Left renal cortex interstitium (tissue), 4 donors: ENCODE results near the gene RBPJL. TPM values are rescaled to one million over a fixed set of nuclear protein-coding genes. Genes with fewer than 3 reads are reported as not detected.
A peak's percentile ranks its signal among the peaks of the same experiment; 100 is the strongest.

Experiments
- DNase-seq, 4 donors: peaks; one replicate each; pipeline ENCODE4 v3.0.0-alpha.2; 2013; ENCODE audit warnings: low read depth in 4 of 4, low spot score in 2 of 4, missing footprints in 1 of 4
- polyA plus RNA-seq, 4 donors: library from polyadenylated mRNA; unstranded; fragments of 120-200 nt; gene quantifications; one replicate each; pipeline ENCODE4 v1.2.1, GENCODE V29; 2013; ENCODE audit not compliant: insufficient read length in 4 of 4

The RBPJL gene
- not detected for polyA plus RNA-seq

- DNase-seq = no peak
Observed at GRCh38 chr20:45306431-45306982, at the start of gene RBPJL. Gene RBPJL, plus strand, starts transcription at chr20:45306840. Its CDS starts 83 bp downstream, at chr20:45306923.

- DNase-seq = no peak
Observed at GRCh38 chr20:45257161-45257560, 49.5 kb upstream of the RBPJL start.

GRCh38 chr20:45257711-45258110, 48.9 kb upstream of the RBPJL start:
- DNase-seq = no peak

GRCh38 chr20:45258259-45258658, 48.4 kb upstream of the RBPJL start:
- DNase-seq = no peak

GRCh38 chr20:45258664-45259063, 48.0 kb upstream of the RBPJL start:
- DNase-seq = no peak

- no peak for DNase-seq
Observed at GRCh38 chr20:45263556-45264266, 42.9 kb upstream of the RBPJL start.

- DNase-seq = peak in 2 of 4 donors; percentile 11 to 20
Observed at GRCh38 chr20:45266977-45267376, 39.7 kb upstream of the RBPJL start.

GRCh38 chr20:45268531-45268930, 38.1 kb upstream of the RBPJL start:
- no peak for DNase-seq

GRCh38 chr20:45269056-45269455, 37.6 kb upstream of the RBPJL start:
- DNase-seq = no peak

GRCh38 chr20:45269754-45270270, 36.8 kb upstream of the RBPJL start:
- no peak for DNase-seq

- no peak for DNase-seq
Observed at GRCh38 chr20:45275338-45275737, 31.3 kb upstream of the RBPJL start.

GRCh38 chr20:45279992-45280391, 26.6 kb upstream of the RBPJL start:
- DNase-seq = no peak

- DNase-seq = no peak
Observed at GRCh38 chr20:45282700-45283550, 23.7 kb upstream of the RBPJL start.

- no peak for DNase-seq
Observed at GRCh38 chr20:45283551-45284057, 23.0 kb upstream of the RBPJL start.

- no peak for DNase-seq
Observed at GRCh38 chr20:45288376-45288775, 18.3 kb upstream of the RBPJL start.

GRCh38 chr20:45288860-45289259, 17.8 kb upstream of the RBPJL start:
- DNase-seq = no peak

- no peak for DNase-seq
Observed at GRCh38 chr20:45289942-45290676, 16.5 kb upstream of the RBPJL start.

- peak in 2 of 4 donors; percentile 57 to 80 for DNase-seq
Observed at GRCh38 chr20:45290677-45291355, 15.8 kb upstream of the RBPJL start.

- DNase-seq = no peak
Observed at GRCh38 chr20:45291526-45291925, 15.1 kb upstream of the RBPJL start.

- DNase-seq = no peak
Observed at GRCh38 chr20:45292343-45292742, 14.3 kb upstream of the RBPJL start.
